ENCODE results near the gene UVSSA. TPM values are rescaled to one million over a fixed set of nuclear protein-coding genes. Genes with fewer than 3 reads are reported as not detected.
A peak's percentile ranks its signal among the peaks of the same experiment; 100 is the strongest.

The UVSSA gene
- total RNA-seq, 1 experiment from 2014 or later: 3.2 TPM

DNA sequence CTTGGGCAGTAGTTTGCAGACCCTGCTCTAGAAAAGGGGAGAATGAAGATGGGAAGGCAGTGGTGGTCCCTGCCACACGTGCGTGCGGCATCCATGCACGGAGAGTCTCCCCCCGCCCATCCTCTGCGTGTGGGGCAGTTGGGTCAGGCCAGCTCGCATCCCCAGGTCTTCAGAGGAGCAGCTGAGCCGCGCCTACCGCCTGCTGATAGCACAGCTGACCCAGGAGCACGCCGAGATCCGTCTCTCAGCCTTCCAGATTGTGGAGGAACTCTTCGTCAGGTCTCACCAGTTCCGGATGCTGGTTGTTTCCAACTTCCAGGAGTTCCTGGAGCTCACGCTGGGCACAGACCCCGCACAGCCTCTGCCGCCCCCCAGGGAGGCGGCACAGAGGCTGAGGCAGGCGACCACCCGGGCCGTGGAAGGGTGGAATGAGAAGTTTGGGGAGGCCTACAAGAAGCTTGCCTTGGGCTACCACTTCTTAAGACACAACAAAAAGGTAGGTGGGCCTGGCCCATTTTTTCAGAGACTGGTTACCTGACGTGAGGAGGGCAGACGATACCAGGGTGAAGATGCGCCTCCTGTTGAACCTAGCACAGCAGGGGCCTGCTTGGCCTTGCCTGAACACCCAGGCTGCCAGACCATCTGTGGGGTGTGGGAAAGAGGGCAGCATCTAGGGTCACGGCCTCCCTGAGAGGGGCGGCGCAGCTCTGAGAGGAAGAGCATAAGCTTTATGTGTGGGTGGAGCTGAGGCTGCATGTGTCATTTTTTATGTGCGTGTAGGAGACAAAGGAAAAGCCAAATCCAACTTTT, 2.6 kb downstream of the UVSSA start:
- DNase-seq (ENCODE audit: low read depth): no peak

DNA sequence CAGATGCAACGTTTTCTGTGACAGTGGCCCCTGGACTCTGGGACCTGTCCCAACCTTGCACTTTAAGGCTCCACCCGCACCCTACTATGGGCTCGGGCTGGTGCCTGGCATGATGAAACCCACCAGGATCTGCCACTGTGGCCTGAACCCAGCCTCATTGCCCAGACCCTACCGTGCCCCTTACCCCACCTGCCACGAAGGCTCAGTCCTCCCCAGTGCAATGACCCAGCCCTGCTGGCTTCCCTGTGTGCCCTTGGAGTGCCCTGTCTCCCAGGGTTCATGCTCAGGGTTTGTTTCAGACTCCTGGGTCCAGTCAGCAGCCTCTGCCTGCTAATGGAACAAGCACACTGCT, 3.1 kb downstream of the UVSSA start:
- no peak for DNase-seq (ENCODE audit: low read depth)

DNA sequence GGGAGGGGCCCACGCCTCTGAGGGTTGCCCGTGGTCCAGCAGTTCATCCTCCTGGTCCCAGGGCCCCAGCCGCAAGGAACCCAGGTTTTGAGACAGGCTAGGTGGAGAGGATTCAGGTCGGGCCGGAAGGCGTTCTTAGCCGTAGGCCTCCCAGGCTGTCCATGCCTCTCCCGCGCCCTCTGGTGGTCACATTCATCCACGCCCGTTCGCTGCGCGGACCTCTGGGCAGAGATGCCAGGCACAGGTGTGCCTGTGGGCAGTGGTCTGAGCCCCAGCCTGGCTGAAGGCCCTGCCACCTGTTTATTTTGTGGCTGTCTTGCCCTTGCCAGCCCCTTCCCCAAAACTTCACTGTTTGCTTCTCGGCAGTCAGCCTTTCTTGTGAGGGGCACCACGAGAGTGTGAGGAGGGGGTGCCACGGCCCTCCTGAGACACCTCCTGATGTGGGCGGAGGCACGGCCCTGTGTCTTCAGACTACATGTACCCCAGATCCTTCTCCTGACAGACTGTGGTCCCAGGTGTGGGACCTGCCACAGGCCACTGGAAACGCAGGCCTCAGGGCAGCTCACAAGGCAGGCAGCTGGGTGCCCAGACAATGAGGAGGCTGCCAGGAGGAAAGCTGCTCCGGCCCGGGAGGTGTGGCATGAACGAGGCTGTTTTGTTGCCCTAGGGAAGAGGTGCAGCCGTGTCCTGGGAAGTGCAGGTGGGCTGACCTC, 5.0 kb downstream of the UVSSA start:
- peak; percentile 81 for DNase-seq (ENCODE audit: low read depth)

GRCh38 chr4:1352567-1352900, 5.5 kb downstream of the UVSSA start:
- DNase-seq (ENCODE audit: low read depth): no peak

DNA sequence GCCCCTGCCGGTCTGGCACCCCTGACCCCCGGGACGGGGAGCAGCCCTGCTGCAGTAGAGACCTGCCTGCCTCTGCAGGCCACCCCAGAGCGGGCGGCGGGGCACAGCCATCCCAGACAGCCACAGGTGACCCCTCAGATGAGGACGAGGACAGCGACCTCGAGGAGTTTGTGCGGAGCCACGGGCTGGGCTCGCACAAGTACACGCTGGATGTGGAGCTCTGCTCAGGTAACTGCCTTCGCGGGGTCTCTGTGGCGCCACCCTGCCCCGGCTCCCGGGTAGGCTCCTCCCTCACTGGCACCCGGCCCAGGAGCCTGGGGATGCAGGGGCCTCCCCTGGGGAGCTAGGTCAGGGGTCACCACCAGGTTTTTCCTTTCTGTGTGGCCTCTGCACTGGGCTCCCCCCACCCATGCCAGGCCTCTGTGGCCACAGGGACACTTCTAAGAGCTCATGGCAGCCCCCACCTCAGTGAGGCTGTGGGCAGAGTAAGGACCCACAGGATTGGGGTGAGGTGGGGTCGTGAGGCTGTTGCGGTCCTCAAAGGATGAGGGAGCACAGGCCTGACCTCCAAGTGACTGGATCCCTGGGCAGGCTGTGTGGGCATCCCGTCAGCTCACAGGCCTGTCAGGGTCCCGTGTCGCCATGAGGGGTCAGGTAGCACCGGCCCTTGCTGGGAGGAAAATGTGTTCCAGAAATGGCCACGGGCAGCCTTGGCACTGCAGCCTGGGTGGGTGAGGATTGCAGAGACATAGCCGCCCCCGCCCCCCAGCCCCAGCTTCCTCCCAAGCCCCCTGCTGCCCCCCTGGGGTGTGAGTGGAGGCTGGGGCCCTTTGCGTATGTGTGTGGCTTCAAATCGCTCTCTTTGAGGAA, 6.4 kb downstream of the UVSSA start:
- no peak for DNase-seq (ENCODE audit: low read depth)

DNA sequence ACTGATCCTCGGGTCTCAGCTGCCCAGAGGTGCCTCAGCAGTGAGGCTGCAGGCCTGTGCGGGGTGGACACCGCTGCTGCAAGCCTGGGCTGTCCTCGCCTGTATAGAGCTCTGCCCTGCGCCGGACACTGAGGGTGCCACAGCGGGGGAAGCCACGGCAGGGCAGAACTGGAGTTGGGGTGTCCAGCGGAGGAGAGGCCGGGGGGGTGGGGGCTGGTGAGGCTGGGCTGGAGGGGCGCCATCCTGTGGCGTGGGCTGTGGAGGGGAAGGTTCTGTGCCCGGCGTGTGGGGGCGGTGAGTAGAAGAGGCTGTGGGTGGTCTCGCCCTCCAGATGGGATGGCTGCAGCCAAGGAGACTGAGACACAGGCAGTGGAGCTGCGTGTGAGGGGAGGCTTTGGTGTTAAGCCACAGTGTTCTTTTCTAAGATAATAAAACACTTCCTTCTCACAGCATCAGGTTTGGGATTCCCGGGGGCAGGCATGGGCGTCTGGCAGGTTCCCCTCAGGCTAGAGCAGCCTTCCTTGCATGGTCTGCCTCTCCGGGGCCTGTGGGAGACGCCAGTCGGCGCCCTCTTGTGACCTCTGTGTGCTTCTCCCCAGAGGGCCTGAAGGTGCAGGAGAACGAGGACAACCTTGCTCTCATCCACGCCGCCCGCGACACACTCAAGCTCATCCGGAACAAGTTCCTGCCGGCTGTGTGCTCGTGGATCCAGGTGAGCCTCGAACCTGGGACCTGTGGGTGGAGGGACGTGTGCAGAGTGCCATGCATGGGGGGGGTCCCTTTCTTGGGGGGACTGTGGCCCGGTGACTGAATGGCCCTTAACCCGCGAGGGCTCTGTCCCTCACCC, 7.4 kb downstream of the UVSSA start:
- DNase-seq (ENCODE audit: low read depth): no peak

DNA sequence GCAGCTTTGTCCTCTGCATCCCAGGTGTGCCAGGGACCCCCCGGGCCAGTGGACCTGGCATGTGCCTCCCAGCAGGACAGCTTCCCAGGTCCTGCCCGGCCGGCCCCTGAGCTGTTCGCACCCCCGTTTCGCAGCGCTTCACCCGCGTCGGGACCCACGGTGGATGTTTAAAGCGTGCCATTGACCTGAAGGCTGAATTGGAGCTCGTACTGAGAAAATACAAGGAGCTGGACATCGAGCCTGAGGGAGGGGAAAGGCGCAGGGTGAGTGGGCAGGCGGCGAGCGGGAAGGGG, 7.9 kb downstream of the UVSSA start:
- no peak for DNase-seq (ENCODE audit: low read depth)

DNA sequence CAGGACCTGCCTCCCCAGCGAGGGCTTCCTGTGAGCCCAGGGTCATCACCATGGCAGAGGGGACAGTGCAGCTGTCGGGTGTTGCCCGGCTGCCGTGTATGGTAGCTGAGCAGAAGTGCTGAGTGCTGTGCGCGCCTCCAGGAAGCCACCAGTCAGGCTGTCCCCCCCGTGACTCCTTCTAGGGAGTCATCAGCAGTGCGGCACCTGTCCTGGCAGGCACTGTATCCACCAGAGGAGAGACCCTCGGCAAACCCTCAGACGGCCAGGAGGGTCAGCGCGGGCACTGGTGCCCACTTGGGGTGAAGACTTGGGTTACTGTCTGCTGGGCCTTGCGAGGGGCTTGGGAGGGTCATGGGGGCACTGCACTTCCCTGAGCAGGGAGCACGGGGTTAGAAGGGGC, 8.4 kb downstream of the UVSSA start:
- no peak for DNase-seq (ENCODE audit: low read depth)

DNA sequence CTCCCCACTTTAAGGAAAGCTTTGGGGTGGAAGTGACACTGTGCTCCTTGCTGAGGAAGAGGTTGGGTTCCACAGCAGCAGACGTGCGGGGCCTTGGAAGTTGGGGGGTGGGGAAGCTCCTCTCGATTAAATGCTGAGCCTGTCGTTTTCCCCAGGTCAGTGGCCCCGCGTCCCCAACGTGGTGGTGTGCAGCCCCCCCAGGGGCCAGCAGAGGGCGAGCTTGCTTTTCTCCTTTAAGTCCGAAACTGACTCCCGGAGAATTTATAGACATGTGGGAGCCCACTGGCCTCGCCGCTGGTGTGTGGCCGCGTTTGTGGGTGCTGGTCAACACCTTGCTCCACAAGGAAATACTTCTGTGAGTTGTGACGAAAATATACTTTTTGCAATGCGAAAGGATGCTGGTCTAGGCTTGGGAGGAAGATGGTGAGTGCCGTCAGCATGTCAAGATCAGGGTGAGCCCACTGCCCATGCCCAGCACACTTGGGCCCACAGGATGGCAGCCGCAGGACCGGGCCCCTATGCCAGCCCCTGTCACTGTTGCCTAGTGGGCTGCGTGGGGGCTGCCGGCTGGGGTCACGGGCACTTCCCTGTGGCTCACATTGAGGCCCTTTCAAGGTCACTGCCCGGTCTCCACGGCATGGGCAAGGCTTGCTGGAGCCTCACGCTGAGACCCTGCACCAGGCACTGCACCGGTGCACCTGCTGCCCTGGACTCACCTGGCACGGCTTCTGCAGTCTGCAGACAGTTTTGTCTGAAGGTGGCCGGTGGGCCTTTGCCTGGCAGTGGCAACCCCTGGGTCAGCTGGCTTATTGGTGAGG, 9.4 kb downstream of the UVSSA start:
- peak; percentile 53 for DNase-seq (ENCODE audit: low read depth)

- no peak for DNase-seq (ENCODE audit: low read depth)
Observed at GRCh38 chr4:1357356-1358248, 10.6 kb downstream of the UVSSA start.

GRCh38 chr4:1358421-1359143, 11.6 kb downstream of the UVSSA start:
- DNase-seq (ENCODE audit: low read depth): no peak

- DNase-seq (ENCODE audit: low read depth): no peak
Observed at GRCh38 chr4:1359144-1359501, 12.1 kb downstream of the UVSSA start.

- DNase-seq (ENCODE audit: low read depth): no peak
Observed at GRCh38 chr4:1359976-1360375, 13.0 kb downstream of the UVSSA start.

- DNase-seq (ENCODE audit: low read depth): peak; percentile 54
Observed at GRCh38 chr4:1360423-1361283, 13.6 kb downstream of the UVSSA start.

GRCh38 chr4:1361431-1361830, 14.4 kb downstream of the UVSSA start:
- DNase-seq (ENCODE audit: low read depth): no peak

DNA sequence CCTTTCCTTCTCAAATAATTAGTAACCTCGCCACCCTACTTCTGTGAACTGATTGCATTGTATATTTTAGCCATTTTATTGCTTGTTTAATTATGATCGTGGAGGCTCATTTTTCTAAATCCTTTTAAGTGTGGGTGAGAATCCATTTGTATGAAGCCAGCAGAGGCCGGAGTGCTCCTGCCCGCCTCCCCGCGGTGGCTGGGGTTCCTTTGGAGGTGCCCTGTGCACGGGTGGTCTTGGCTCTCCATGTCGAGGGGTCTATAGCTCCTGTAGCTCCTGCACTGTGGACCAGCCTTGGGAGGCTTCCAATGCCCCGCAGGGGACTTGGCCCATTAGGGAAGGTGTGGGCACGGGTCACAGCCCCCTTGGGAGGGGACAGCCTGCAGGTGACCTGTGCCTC, 15.0 kb downstream of the UVSSA start:
- no peak for DNase-seq (ENCODE audit: low read depth)

DNA sequence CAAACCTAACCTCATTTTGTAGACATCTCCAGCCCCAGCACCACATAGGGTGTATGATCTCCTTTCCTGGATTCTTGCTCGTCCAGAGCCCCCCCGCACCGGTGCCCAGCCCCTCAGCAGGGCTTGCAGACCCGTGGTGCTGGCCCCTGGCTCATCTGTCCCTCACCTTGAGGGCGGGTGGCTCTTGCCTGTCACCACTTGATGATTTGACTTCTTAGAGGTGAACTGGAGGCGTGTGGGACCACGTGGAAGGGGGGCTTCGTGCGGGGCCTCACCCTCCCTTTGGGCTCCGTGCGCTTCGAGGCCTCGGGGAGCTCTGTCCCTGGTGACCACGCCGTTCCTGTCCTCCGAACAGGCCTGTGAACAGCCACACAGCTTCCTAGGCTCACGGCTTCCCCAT, 15.5 kb downstream of the UVSSA start:
- DNase-seq (ENCODE audit: low read depth): no peak

DNA sequence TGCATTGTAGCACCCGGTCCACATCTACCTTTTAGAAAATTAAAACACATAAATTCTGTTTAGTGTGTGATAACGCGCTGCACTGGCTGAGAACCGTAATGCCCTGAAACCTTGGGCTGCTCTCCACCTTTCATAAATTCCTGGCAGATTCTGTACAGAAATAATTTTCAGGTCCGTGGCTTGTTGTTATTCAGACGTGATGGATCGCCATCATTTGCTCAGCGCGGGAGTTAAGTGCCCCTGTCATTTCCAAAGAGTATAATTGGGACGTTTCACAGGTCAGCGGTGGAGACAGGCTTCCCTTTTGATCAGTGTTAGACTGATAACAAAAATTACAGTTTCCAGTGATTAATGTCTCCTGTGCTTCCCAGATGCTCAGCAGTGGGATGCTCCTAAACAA, 16.5 kb downstream of the UVSSA start:
- no peak for DNase-seq (ENCODE audit: low read depth)
